Activated B cell treated with CpG ODN at 0.5 μM for 24 hours (primary cell): ENCODE results near the gene ZNF689. TPM values are rescaled to one million over a fixed set of nuclear protein-coding genes. Genes with fewer than 3 reads are reported as not detected.
A peak's percentile ranks its signal among the peaks of the same experiment; 100 is the strongest.

Experiments used
- ATAC-seq: fragments of 200-7000 bp; cut with Tn5 transposase; one replicate; pipeline ENCODE4 v1.10.0; 2021; ENCODE audit warnings: low read depth, mild to moderate bottlenecking, moderate library complexity
- CTCF ChIA-PET: fragments of 350-600 bp; sonication (Branson Sonifier 250); formaldehyde crosslinking; loops from one replicate; lab custom pipeline; 2021; ENCODE audit warnings: antibody characterized with exemption; lab: Charles Lee
- POLR2A ChIA-PET: fragments of 350-600 bp; sonication (Branson Sonifier 250); formaldehyde crosslinking; loops from one replicate; lab custom pipeline; 2021; ENCODE audit warnings: antibody characterized with exemption; lab: Charles Lee
- DNase-seq: peaks from one replicate; pipeline ENCODE4 v3.0.0; 2022
- H3K27ac Mint-ChIP-seq: one replicate; pipeline ENCODE4 v1.8.0; 2020; ENCODE audit warnings: mixed read lengths
- H3K27me3 Mint-ChIP-seq: one replicate; pipeline ENCODE4 v1.8.0; 2021; ENCODE audit warnings: mixed read lengths
- H3K36me3 Mint-ChIP-seq: one replicate; pipeline ENCODE4 v1.8.0; 2021; ENCODE audit warnings: low read depth, mixed read lengths
- H3K4me1 Mint-ChIP-seq: one replicate; pipeline ENCODE4 v1.8.0; 2021; ENCODE audit warnings: mixed read lengths
- H3K4me3 Mint-ChIP-seq: one replicate; pipeline ENCODE4 v1.8.0; 2020; ENCODE audit warnings: mild to moderate bottlenecking, mixed read lengths
- H3K9me3 Mint-ChIP-seq: one replicate; pipeline ENCODE4 v1.8.0; 2020; ENCODE audit warnings: mixed read lengths
- intact Hi-C: fragments of 100-400 bp; cut with micrococcal nuclease; formaldehyde crosslinking; loops from one replicate; pipeline ENCODE4 v1.15.1; 2024
- total RNA-seq: library from RNA; stranded (reverse); gene quantifications from 2 replicates; pipeline ENCODE4 v1.2.3, GENCODE V29; 2022
- TF ChIP-seq, protein P1 (sequence below): fragments of 200-600 bp; IDR thresholded peaks from one replicate; pipeline ENCODE4 v1.8.0; 2022; ENCODE audit warnings: antibody characterized with exemption, mild to moderate bottlenecking

The ZNF689 gene
- total RNA-seq, 1 donor from 2014 or later: 10.1 TPM

DNA sequence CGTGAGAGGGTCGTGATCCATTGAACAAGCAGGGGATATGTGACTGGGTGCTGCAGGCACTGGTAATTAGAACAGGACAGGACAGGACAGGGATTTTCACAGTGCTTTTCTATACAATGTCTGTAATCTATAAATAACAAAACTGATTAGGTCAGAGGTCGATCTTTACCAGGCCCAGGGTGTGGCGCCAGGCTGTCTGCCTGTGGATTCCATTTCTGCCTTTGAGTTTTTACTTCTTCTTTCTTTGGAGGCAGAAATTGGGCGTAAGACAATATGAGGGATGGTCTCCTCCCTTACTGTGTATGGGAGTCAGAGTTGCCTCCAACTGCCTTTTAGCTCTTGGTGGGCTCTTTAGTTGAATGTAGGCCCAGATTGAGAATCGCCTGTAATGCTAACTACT is 50.5 kb downstream of the ZNF689 start:
- ChIA-PET CTCF (interaction anchor here (1.6 kb wide), 1 partner anchor 12 kb away, joined by 4 read pairs; the partner anchor contains the start of gene ZNF688), POLR2A (interaction anchor here (3.6 to 6.3 kb wide), 3 partner anchors 12 to 32 kb away, joined by 42 to 152 read pairs (median 135); partner anchors contain the start of genes ZNF688, ZNF747 and ZNF768)
- no peak for ATAC-seq
- Mint-ChIP-seq H3K9me3 (no peaks in the 10 kb centered on the region), H3K36me3 (peaks cover 16% of the 10 kb centered on the region), H3K4me1 (peaks cover 36% of the 10 kb centered on the region), H3K4me3 (no peak overlapping the region), H3K27ac (peak overlapping the region; percentile 74), H3K27me3 (no peaks in the 10 kb centered on the region)
- no peak for DNase-seq
- intact Hi-C loops: loop anchor here (2.0 to 10.0 kb wide), 2 partner anchors 33 to 365 kb away; partner anchors contain the start of genes FBXL19 and ZNF768
- TF ChIP-seq, protein P1, sequence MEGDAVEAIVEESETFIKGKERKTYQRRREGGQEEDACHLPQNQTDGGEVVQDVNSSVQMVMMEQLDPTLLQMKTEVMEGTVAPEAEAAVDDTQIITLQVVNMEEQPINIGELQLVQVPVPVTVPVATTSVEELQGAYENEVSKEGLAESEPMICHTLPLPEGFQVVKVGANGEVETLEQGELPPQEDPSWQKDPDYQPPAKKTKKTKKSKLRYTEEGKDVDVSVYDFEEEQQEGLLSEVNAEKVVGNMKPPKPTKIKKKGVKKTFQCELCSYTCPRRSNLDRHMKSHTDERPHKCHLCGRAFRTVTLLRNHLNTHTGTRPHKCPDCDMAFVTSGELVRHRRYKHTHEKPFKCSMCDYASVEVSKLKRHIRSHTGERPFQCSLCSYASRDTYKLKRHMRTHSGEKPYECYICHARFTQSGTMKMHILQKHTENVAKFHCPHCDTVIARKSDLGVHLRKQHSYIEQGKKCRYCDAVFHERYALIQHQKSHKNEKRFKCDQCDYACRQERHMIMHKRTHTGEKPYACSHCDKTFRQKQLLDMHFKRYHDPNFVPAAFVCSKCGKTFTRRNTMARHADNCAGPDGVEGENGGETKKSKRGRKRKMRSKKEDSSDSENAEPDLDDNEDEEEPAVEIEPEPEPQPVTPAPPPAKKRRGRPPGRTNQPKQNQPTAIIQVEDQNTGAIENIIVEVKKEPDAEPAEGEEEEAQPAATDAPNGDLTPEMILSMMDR: no peak

DNA sequence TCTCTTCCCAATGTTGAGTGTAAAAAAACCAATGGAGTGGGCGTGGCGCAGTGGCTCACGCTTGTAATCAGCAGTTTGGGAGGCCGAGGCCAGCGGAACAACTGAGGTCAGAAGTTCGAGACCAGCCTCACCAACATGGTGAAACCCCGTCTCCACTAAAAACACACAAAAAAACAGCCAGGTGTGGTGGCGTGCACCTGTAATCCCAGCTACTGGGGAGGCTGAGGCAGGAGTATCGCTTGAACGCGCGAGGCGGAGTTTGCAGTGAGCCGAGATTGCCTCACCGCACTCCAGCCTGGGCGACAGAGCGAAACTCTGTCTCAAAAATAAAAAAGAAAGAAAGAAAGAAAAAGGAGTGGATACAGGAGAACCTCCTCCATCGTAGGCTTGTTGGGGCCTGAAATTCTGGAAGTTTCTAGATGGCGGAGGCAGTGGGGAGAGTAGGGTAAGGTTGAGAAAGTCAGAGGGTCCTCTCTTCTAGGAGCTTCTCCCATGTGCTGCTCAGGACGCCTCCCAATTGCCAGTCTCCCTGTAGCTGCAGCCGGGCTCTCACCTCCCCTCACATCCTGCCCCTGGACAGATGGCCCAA is 51.3 kb downstream of the ZNF689 start:
- intact Hi-C loops: loop anchor here (1.0 to 10.0 kb wide), 10 partner anchors 13 to 366 kb away; partner anchors contain the start of genes DCTPP1, FBRS, FBXL19 and PRR14
- no peak for ATAC-seq
- CTCF ChIA-PET: interaction anchor here (0.9 to 2.5 kb wide), 4 partner anchors 13 to 70 kb away, joined by 3 to 16 read pairs (median 8); partner anchors contain the start of genes ZNF688 and ZNF747
- Mint-ChIP-seq H3K36me3 (peaks cover 23% of the 10 kb centered on the region), H3K27me3 (no peaks in the 10 kb centered on the region), H3K4me1 (peaks cover 37% of the 10 kb centered on the region), H3K4me3 (peak overlapping the region; percentile 83), H3K9me3 (no peaks in the 10 kb centered on the region), H3K27ac (peak overlapping the region; percentile 84)
- TF ChIP-seq, protein P1: no peak
- POLR2A ChIA-PET: interaction anchor here (0.6 to 6.3 kb wide), 31 partner anchors 9 to 493 kb away, joined by 3 to 152 read pairs (median 6); partner anchors contain the start of genes ALDOA, DCTPP1, FBRS and ITGAL
- no peak for DNase-seq

DNA sequence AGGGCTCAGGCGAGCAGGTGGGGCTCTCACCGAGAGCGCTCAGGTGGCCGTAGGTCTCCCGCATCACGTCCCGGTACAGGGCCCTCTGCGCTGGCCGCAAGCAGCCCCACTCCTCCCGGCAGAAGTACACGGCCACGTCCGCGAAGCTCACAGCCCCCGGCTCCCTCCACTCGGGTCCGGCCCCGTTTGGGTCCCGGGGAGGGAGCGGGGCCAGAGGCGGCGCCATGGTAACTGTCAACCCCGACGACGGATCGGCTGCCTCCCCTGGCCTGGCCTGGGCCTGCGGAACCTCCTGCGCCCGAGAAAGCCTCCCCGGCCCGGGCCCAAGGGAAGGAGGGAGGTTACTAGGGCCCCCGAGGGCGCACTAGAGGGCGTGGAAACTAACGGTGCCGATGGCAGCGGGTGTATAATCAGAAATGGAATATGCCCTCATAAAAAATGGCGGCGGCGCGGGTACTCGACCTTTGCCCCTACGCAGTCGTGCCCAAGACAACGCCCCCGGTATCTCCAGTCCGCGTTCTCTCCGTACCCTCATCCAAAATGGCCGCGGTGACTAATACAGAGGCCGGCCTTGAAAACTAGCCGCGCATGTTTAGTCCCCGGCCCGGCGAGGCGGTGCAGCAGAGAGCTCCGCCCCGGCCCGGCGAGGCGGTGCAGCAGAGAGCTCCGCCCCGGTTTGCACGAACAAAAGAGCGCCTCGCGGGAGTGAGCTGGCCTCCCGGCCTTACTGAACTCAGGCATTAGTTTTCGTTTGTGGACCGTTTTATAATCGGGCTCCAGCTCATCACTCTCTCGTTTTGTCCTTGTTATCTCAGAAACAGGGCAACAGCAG is 52.0 kb downstream of the ZNF689 start, which contains the start of gene ZNF764:
Gene ZNF764, minus strand, starts transcription at position 418 of the 832 bp plus-strand sequence. Its CDS starts 192 bp downstream, at position 226.
- intact Hi-C loops: loop anchor here (1.0 to 10.0 kb wide), 10 partner anchors 14 to 367 kb away; partner anchors contain the start of genes DCTPP1, FBRS, FBXL19 and PRR14
- H3K9me3 Mint-ChIP-seq: no peaks in the 10 kb centered on the region
- H3K4me3 Mint-ChIP-seq: peak within 1 kb of the TSS; percentile 83
- H3K36me3 Mint-ChIP-seq: peaks cover 31% of the 10 kb centered on the region
- no peaks in the 10 kb centered on the region for H3K27me3 Mint-ChIP-seq
- ATAC-seq (peak; percentile 93), DNase-seq (peak; percentile 91)
- TF ChIP-seq, protein P1: no peak
- peaks cover 43% of the 10 kb centered on the region for H3K4me1 Mint-ChIP-seq
- POLR2A ChIA-PET: interaction anchor here (0.5 to 6.3 kb wide), 40 partner anchors 10 to 492 kb away, joined by 3 to 152 read pairs (median 6); partner anchors contain the start of genes ALDOA, DCTPP1, FBRS and ITGAL
- peak within 1 kb of the TSS; percentile 84 for H3K27ac Mint-ChIP-seq
- CTCF ChIA-PET: interaction anchor here (0.9 to 2.5 kb wide), 10 partner anchors 13 to 128 kb away, joined by 3 to 16 read pairs (median 4); partner anchors contain the start of genes DCTPP1, PRR14, ZNF688 and ZNF747

DNA sequence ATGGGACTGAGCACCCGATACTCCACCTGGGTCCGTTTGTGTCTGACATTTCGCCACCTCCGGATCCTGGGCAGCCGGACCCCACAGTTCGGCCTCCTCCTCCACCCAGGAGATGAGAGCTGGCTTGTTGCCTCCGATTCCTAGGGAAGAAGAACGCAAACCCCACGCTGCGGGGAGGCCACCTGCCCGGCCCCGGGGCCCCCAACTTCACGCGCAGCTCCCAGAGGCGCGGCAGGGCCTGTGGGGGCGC is 52.6 kb downstream of the ZNF689 start:
- POLR2A ChIA-PET: interaction anchor here (0.5 to 6.3 kb wide), 27 partner anchors 10 to 492 kb away, joined by 3 to 152 read pairs (median 7); partner anchors contain the start of genes ALDOA, DCTPP1, ITGAL and PHKG2
- peaks cover 33% of the 10 kb centered on the region for H3K36me3 Mint-ChIP-seq
- TF ChIP-seq, protein P1: no peak
- intact Hi-C loops: loop anchor here (10.0 kb wide), 1 partner anchor 367 kb away; the partner anchor contains the start of gene FBXL19
- CTCF ChIA-PET: interaction anchor here (0.9 to 2.5 kb wide), 8 partner anchors 22 to 128 kb away, joined by 3 to 16 read pairs (median 4); partner anchors contain the start of genes DCTPP1, PRR14 and ZNF747
- no peaks in the 10 kb centered on the region for H3K9me3 Mint-ChIP-seq
- H3K4me3 Mint-ChIP-seq: peak overlapping the region; percentile 83
- peaks cover 46% of the 10 kb centered on the region for H3K4me1 Mint-ChIP-seq
- H3K27me3 Mint-ChIP-seq: no peaks in the 10 kb centered on the region
- DNase-seq: no peak
- ATAC-seq: no peak
- H3K27ac Mint-ChIP-seq: peak overlapping the region; percentile 84
